DND-41 (cell line): ENCODE results near the gene ME3.

Experiments used
- CTCF ChIP-seq: IDR thresholded peaks from 2 replicates; pipeline ENCODE4 v1.5.1; 2012; ENCODE audit warnings: borderline replicate concordance, low read length, moderate library complexity, mild to moderate bottlenecking; ENCODE audit not compliant: poor library complexity, severe bottlenecking; ENCODE audit errors: extremely low read depth
- EZH2 ChIP-seq: IDR thresholded peaks from 3 replicates; pipeline ENCODE4 v1.6.1; 2012; ENCODE audit warnings: borderline replicate concordance, low read depth, mild to moderate bottlenecking, moderate library complexity, low read length, inconsistent platforms; ENCODE audit not compliant: severe bottlenecking

- TF ChIP-seq EZH2 (no peak), CTCF (no peak)
Observed at GRCh38 chr11:86570451-86570850, 102.0 kb downstream of the ME3 start.
